Endothelial cell of umbilical vein (primary cell): ENCODE results near the gene NHERF2. TPM values are rescaled to one million over a fixed set of nuclear protein-coding genes. Genes with fewer than 3 reads are reported as not detected.

Experiments
- BruUV-seq: library from RNA; stranded (reverse); fragments of 400-500 nt; replicated peaks from 2 replicates; lab custom pipeline; 2021; lab: Mats Ljungman, UMichigan
- CTCF ChIA-PET: fragments of 300-600, 350-600 bp; sonication (Branson Sonifier 250); formaldehyde crosslinking; loops from one replicate; lab custom pipeline; 2021; ENCODE audit warnings: antibody characterized with exemption, inconsistent platforms; lab: Charles Lee
- POLR2A ChIA-PET: fragments of 300-600, 350-600 bp; sonication (Branson Sonifier 250); formaldehyde crosslinking; loops from one replicate; lab custom pipeline; 2021; ENCODE audit warnings: antibody characterized with exemption, inconsistent platforms; lab: Charles Lee
- DNase-seq: peaks from one replicate; pipeline ENCODE4 v3.0.0-alpha.2; 2011; ENCODE audit warnings: low read depth, low spot score
- FAIRE-seq: peaks from 2 replicates; lab custom pipeline; 2011; peaks lifted over from hg19 to GRCh38; lab: Jason Lieb, UNC
- H2AFZ ChIP-seq: 2 replicates; pipeline ENCODE4 v1.6.0; 2012; ENCODE audit warnings: low read depth, low read length, control low read depth, inconsistent platforms
- H3K27ac ChIP-seq: 2 replicates; pipeline ENCODE4 v1.5.1; 2011; ENCODE audit warnings: low read depth, mild to moderate bottlenecking, control low read depth, low read length, moderate library complexity; ENCODE audit not compliant: insufficient read depth
- H3K27me3 ChIP-seq, 2 experiments: 2 replicates each; pipeline versions ENCODE4 v1.6.0 to v1.6.1; 2011; ENCODE audit warnings: low read length in 2 of 2, mixed read lengths in 1 of 2; ENCODE audit not compliant: control insufficient read depth in 2 of 2, insufficient read depth in 2 of 2
- H3K36me3 ChIP-seq, 2 experiments: 2 replicates in 1 of 2; 3 replicates in 1 of 2; pipeline ENCODE4 v1.5.1; 2011; ENCODE audit warnings: low read length in 2 of 2, mild to moderate bottlenecking in 1 of 2, moderate library complexity in 1 of 2; ENCODE audit not compliant: control insufficient read depth in 2 of 2, insufficient read depth in 2 of 2; ENCODE audit errors: extremely low read depth in 1 of 2
- H3K4me1 ChIP-seq: 3 replicates; pipeline ENCODE4 v1.5.1; 2011; ENCODE audit warnings: mild to moderate bottlenecking, low read length; ENCODE audit not compliant: control insufficient read depth, insufficient read depth; ENCODE audit errors: extremely low read depth
- H3K4me2 ChIP-seq: 2 replicates; pipeline ENCODE4 v1.6.1; 2011; ENCODE audit warnings: low read length, control low read depth, mixed read lengths; ENCODE audit not compliant: insufficient read depth
- H3K4me3 ChIP-seq, 3 experiments: fragments of 200-600 bp in 1 of 3; sonication (generic), shearing (Covaris generic) in 1 of 3; replicated peaks in 1 of 3; 2 replicates each; pipeline ENCODE4 v1.5.1; 2011 to 2016; ENCODE audit warnings: control low read depth in 3 of 3, low read length in 3 of 3, mild to moderate bottlenecking in 2 of 3, inconsistent platforms in 1 of 3, low read depth in 1 of 3, moderate library complexity in 1 of 3; ENCODE audit not compliant: insufficient read depth in 1 of 3
- H3K79me2 ChIP-seq: 2 replicates; pipeline ENCODE4 v1.6.0; 2012; ENCODE audit warnings: low read length, inconsistent platforms; ENCODE audit not compliant: control insufficient read depth, insufficient read depth
- H3K9ac ChIP-seq: replicated peaks from 2 replicates; pipeline ENCODE3; 2011; ENCODE audit warnings: low read length, control low read depth; ENCODE audit not compliant: insufficient read depth; ENCODE audit errors: extremely low read depth
- H3K9me1 ChIP-seq: replicated peaks from 3 replicates; pipeline ENCODE4 v1.6.0; 2011; ENCODE audit warnings: mild to moderate bottlenecking, low read length; ENCODE audit not compliant: control insufficient read depth, insufficient read depth; ENCODE audit errors: extremely low read depth
- H3K9me3 ChIP-seq: replicated peaks from 2 replicates; pipeline ENCODE4 v1.5.1; 2012; ENCODE audit warnings: low read length, inconsistent platforms; ENCODE audit not compliant: control insufficient read depth, insufficient read depth
- H4K20me1 ChIP-seq: replicated peaks from 2 replicates; pipeline ENCODE3; 2011; ENCODE audit warnings: mild to moderate bottlenecking, low read length; ENCODE audit not compliant: control insufficient read depth, insufficient read depth; ENCODE audit errors: extremely low read depth
- EZH2 ChIP-seq: IDR thresholded peaks from 2 replicates; pipeline ENCODE4 v1.6.1; 2012; ENCODE audit warnings: borderline replicate concordance, low read depth, mild to moderate bottlenecking, moderate library complexity, low read length, inconsistent platforms; ENCODE audit not compliant: severe bottlenecking
- FOS ChIP-seq: IDR thresholded peaks from 2 replicates; pipeline ENCODE4 v1.6.1; 2011; ENCODE audit warnings: mild to moderate bottlenecking, low read length, moderate library complexity, borderline replicate concordance; ENCODE audit not compliant: insufficient read depth
- GATA2 ChIP-seq: IDR thresholded peaks from 2 replicates; pipeline ENCODE4 v1.7.0; 2011; ENCODE audit warnings: low read depth, mild to moderate bottlenecking, moderate library complexity, mixed read lengths, low read length; ENCODE audit not compliant: insufficient read length, insufficient read depth
- JUN ChIP-seq: IDR thresholded peaks from 2 replicates; pipeline ENCODE4 v1.6.1; 2011; ENCODE audit warnings: borderline replicate concordance, low read depth; ENCODE audit not compliant: insufficient read length, insufficient read depth
- MYC ChIP-seq: IDR thresholded peaks from one replicate; pipeline ENCODE4 v1.6.1; 2011; ENCODE audit warnings: mild to moderate bottlenecking, low read depth, low read length
- POLR2A ChIP-seq: IDR thresholded peaks from 2 replicates; pipeline ENCODE4 v1.6.1; 2012; ENCODE audit warnings: low read depth, mild to moderate bottlenecking, control low read depth, low read length
- POLR2AphosphoS5 ChIP-seq: IDR thresholded peaks from 2 replicates; pipeline ENCODE4 v1.6.1; 2012; ENCODE audit warnings: low read depth, mild to moderate bottlenecking, control low read depth, low read length, moderate library complexity; ENCODE audit not compliant: insufficient read depth
- dilution Hi-C: fragments of 300-500 bp; cut with MboI; formaldehyde crosslinking; loops from one replicate; pipeline ENCODE4 v1.15.0; 2019; ENCODE audit warnings: low sequenced_read_pairs; ENCODE audit not compliant: extremely low pct_ligation_motif_present
- intact Hi-C: fragments of 100-400 bp; cut with micrococcal nuclease; formaldehyde crosslinking; loops from one replicate; pipeline ENCODE4 v1.10.0; 2022
- polyA plus RNA-seq, 4 experiments: library from polyadenylated mRNA; depleted of rRNA in 3 of 4; stranded (reverse) in 3 of 4; unstranded in 1 of 4; fragments of >200 nt; gene quantifications; 2 replicates each; pipeline versions ENCODE4 v1.2.1 to v1.2.3, GENCODE V29; 2011 to 2012; ENCODE audit warnings: missing spikeins in 1 of 4
- total RNA-seq: library from RNA; stranded (reverse); gene quantifications from 2 replicates; pipeline ENCODE4 v1.2.3, GENCODE V29; 2021
- TF ChIP-seq, protein P1 (sequence below): IDR thresholded peaks from 2 replicates; pipeline ENCODE4 v1.6.1; 2011; ENCODE audit not compliant: insufficient read depth, insufficient read length
- TF ChIP-seq, protein P2 (sequence below), 2 donors: IDR thresholded peaks; 1 replicate in 1 of 2; 2 replicates in 1 of 2; pipeline ENCODE4 v1.5.1; 2011; ENCODE audit warnings: low read length in 2 of 2, mild to moderate bottlenecking in 2 of 2, moderate library complexity in 2 of 2, control low read depth in 1 of 2, inconsistent platforms in 1 of 2, low read depth in 1 of 2; ENCODE audit not compliant: insufficient read depth in 1 of 2; ENCODE audit errors: extremely low read depth in 1 of 2

NHERF2 gene
- total and polyA plus RNA-seq, 2 donors (not counting 3 experiments of a cell fraction or from before 2014, with no cell fraction given) = 65.2 to 71.2 TPM

DNA sequence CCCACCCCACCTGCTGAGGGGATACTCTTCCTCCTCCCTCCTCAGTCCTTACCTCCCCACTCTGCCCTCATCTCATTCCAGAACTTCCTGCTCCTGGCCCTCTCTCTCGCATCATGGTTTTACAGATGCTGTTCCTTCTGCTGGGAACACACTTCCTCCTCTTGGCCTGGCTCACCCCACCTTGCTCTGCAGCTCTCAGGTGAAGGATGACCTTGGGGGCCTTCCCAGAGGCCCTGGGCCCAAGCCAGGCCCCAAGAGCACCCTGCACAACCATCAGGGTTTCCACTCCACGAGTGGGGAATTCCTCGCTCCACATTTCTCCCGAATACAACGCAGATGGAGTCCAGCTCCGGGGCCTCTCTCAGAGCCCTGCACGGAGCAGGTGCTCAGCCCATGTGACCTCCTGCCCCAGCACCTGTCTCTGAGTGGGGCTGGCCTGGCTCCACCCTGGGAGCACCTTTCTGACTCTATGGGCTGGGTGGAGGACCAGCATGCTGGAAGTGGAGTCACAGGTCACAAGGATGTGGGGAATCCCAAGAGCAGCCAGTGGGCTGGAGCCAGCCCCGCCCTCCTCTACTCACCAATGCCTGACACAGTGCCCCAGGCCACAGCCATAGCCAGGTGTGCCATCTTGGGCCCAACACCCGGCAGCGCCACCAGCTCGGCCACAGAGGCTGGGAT, 16.4 kb downstream of the NHERF2 start:
- no peak overlapping the region for H3K27ac ChIP-seq
- H3K4me2 ChIP-seq = no peak overlapping the region
- CTCF ChIA-PET = interaction anchor here (3.2 kb wide), 1 partner anchor 10 kb away, joined by 20 read pairs; no protein-coding TSS in a partner anchor
- intact Hi-C loops = no loop called here
- H3K36me3 ChIP-seq = peaks cover 0 to under 1% of the 10 kb centered on the region in 2 experiments
- DNase-seq (no peak), FAIRE-seq (no peak)
- no peaks in the 10 kb centered on the region for H4K20me1 ChIP-seq
- peaks cover 2% of the 10 kb centered on the region for H3K79me2 ChIP-seq
- dilution Hi-C loops = loop anchor here (25.0 kb wide), 1 partner anchor 119 kb away; the partner anchor contains the start of gene TRAF7
- H3K9ac ChIP-seq = no peak overlapping the region
- no peaks in the 10 kb centered on the region for H3K9me1 ChIP-seq
- no peaks in the 10 kb centered on the region for H3K27me3 ChIP-seq
- no TSS peak for BruUV-seq
- H3K9me3 ChIP-seq = no peaks in the 10 kb centered on the region
- H3K4me3 ChIP-seq = no peak overlapping the region
- no peak overlapping the region for H2AFZ ChIP-seq
- TF ChIP-seq POLR2A (no peak), EZH2 (no peak), JUN (no peak), MYC (no peak), GATA2 (no peak), POLR2AphosphoS5 (no peak), FOS (no peak)
- TF ChIP-seq, protein P1, sequence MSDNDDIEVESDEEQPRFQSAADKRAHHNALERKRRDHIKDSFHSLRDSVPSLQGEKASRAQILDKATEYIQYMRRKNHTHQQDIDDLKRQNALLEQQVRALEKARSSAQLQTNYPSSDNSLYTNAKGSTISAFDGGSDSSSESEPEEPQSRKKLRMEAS = no peak
- TF ChIP-seq, protein P2, sequence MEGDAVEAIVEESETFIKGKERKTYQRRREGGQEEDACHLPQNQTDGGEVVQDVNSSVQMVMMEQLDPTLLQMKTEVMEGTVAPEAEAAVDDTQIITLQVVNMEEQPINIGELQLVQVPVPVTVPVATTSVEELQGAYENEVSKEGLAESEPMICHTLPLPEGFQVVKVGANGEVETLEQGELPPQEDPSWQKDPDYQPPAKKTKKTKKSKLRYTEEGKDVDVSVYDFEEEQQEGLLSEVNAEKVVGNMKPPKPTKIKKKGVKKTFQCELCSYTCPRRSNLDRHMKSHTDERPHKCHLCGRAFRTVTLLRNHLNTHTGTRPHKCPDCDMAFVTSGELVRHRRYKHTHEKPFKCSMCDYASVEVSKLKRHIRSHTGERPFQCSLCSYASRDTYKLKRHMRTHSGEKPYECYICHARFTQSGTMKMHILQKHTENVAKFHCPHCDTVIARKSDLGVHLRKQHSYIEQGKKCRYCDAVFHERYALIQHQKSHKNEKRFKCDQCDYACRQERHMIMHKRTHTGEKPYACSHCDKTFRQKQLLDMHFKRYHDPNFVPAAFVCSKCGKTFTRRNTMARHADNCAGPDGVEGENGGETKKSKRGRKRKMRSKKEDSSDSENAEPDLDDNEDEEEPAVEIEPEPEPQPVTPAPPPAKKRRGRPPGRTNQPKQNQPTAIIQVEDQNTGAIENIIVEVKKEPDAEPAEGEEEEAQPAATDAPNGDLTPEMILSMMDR (IDR thresholded peaks at IDR 0.05; ENCODE audit: extremely low read depth in 1 of 2, insufficient read depth in 1 of 2, low read depth in 1 of 2, low read length in 2 of 2) = no peak
- POLR2A ChIA-PET = interaction anchor here (1.4 to 2.4 kb wide), 2 partner anchors 48 to 112 kb away, joined by 3 to 8 read pairs; partner anchors contain the start of gene TRAF7
- peaks cover 27% of the 10 kb centered on the region for H3K4me1 ChIP-seq
